Endothelial cell of umbilical vein (primary cell): ENCODE data around the gene MRLN. TPM values are rescaled to one million over a fixed set of nuclear protein-coding genes. Genes with fewer than 3 reads are reported as not detected.

ENCODE experiments used
- BruUV-seq: library from RNA; stranded (reverse); fragments of 400-500 nt; replicated peaks from 2 replicates; lab custom pipeline; 2021; lab: Mats Ljungman, UMichigan
- CTCF ChIA-PET: fragments of 300-600, 350-600 bp; sonication (Branson Sonifier 250); formaldehyde crosslinking; loops from one replicate; lab custom pipeline; 2021; ENCODE audit warnings: antibody characterized with exemption, inconsistent platforms; lab: Charles Lee
- POLR2A ChIA-PET: fragments of 300-600, 350-600 bp; sonication (Branson Sonifier 250); formaldehyde crosslinking; loops from one replicate; lab custom pipeline; 2021; ENCODE audit warnings: antibody characterized with exemption, inconsistent platforms; lab: Charles Lee
- DNase-seq: peaks from one replicate; pipeline ENCODE4 v3.0.0-alpha.2; 2011; ENCODE audit warnings: low read depth, low spot score
- FAIRE-seq: peaks from 2 replicates; lab custom pipeline; 2011; peaks lifted over from hg19 to GRCh38; lab: Jason Lieb, UNC
- H2AFZ ChIP-seq: 2 replicates; pipeline ENCODE4 v1.6.0; 2012; ENCODE audit warnings: low read depth, low read length, control low read depth, inconsistent platforms
- H3K27ac ChIP-seq: 2 replicates; pipeline ENCODE4 v1.5.1; 2011; ENCODE audit warnings: low read depth, mild to moderate bottlenecking, control low read depth, low read length, moderate library complexity; ENCODE audit not compliant: insufficient read depth
- H3K27me3 ChIP-seq, 2 experiments: 2 replicates each; pipeline versions ENCODE4 v1.6.0 to v1.6.1; 2011; ENCODE audit warnings: low read length in 2 of 2, mixed read lengths in 1 of 2; ENCODE audit not compliant: control insufficient read depth in 2 of 2, insufficient read depth in 2 of 2
- H3K36me3 ChIP-seq, 2 experiments: 2 replicates in 1 of 2; 3 replicates in 1 of 2; pipeline ENCODE4 v1.5.1; 2011; ENCODE audit warnings: low read length in 2 of 2, mild to moderate bottlenecking in 1 of 2, moderate library complexity in 1 of 2; ENCODE audit not compliant: control insufficient read depth in 2 of 2, insufficient read depth in 2 of 2; ENCODE audit errors: extremely low read depth in 1 of 2
- H3K4me1 ChIP-seq: 3 replicates; pipeline ENCODE4 v1.5.1; 2011; ENCODE audit warnings: mild to moderate bottlenecking, low read length; ENCODE audit not compliant: control insufficient read depth, insufficient read depth; ENCODE audit errors: extremely low read depth
- H3K4me2 ChIP-seq: 2 replicates; pipeline ENCODE4 v1.6.1; 2011; ENCODE audit warnings: low read length, control low read depth, mixed read lengths; ENCODE audit not compliant: insufficient read depth
- H3K4me3 ChIP-seq, 3 experiments: fragments of 200-600 bp in 1 of 3; sonication (generic), shearing (Covaris generic) in 1 of 3; replicated peaks in 1 of 3; 2 replicates each; pipeline ENCODE4 v1.5.1; 2011 to 2016; ENCODE audit warnings: control low read depth in 3 of 3, low read length in 3 of 3, mild to moderate bottlenecking in 2 of 3, inconsistent platforms in 1 of 3, low read depth in 1 of 3, moderate library complexity in 1 of 3; ENCODE audit not compliant: insufficient read depth in 1 of 3
- H3K79me2 ChIP-seq: 2 replicates; pipeline ENCODE4 v1.6.0; 2012; ENCODE audit warnings: low read length, inconsistent platforms; ENCODE audit not compliant: control insufficient read depth, insufficient read depth
- H3K9ac ChIP-seq: replicated peaks from 2 replicates; pipeline ENCODE3; 2011; ENCODE audit warnings: low read length, control low read depth; ENCODE audit not compliant: insufficient read depth; ENCODE audit errors: extremely low read depth
- H3K9me1 ChIP-seq: replicated peaks from 3 replicates; pipeline ENCODE4 v1.6.0; 2011; ENCODE audit warnings: mild to moderate bottlenecking, low read length; ENCODE audit not compliant: control insufficient read depth, insufficient read depth; ENCODE audit errors: extremely low read depth
- H3K9me3 ChIP-seq: replicated peaks from 2 replicates; pipeline ENCODE4 v1.5.1; 2012; ENCODE audit warnings: low read length, inconsistent platforms; ENCODE audit not compliant: control insufficient read depth, insufficient read depth
- H4K20me1 ChIP-seq: replicated peaks from 2 replicates; pipeline ENCODE3; 2011; ENCODE audit warnings: mild to moderate bottlenecking, low read length; ENCODE audit not compliant: control insufficient read depth, insufficient read depth; ENCODE audit errors: extremely low read depth
- CTCF ChIP-seq, 2 donors: IDR thresholded peaks; 1 replicate in 1 of 2; 2 replicates in 1 of 2; pipeline ENCODE4 v1.5.1; 2011; ENCODE audit warnings: low read length in 2 of 2, mild to moderate bottlenecking in 2 of 2, moderate library complexity in 2 of 2, control low read depth in 1 of 2, inconsistent platforms in 1 of 2, low read depth in 1 of 2; ENCODE audit not compliant: insufficient read depth in 1 of 2; ENCODE audit errors: extremely low read depth in 1 of 2
- EZH2 ChIP-seq: IDR thresholded peaks from 2 replicates; pipeline ENCODE4 v1.6.1; 2012; ENCODE audit warnings: borderline replicate concordance, low read depth, mild to moderate bottlenecking, moderate library complexity, low read length, inconsistent platforms; ENCODE audit not compliant: severe bottlenecking
- FOS ChIP-seq: IDR thresholded peaks from 2 replicates; pipeline ENCODE4 v1.6.1; 2011; ENCODE audit warnings: mild to moderate bottlenecking, low read length, moderate library complexity, borderline replicate concordance; ENCODE audit not compliant: insufficient read depth
- GATA2 ChIP-seq: IDR thresholded peaks from 2 replicates; pipeline ENCODE4 v1.7.0; 2011; ENCODE audit warnings: low read depth, mild to moderate bottlenecking, moderate library complexity, mixed read lengths, low read length; ENCODE audit not compliant: insufficient read length, insufficient read depth
- JUN ChIP-seq: IDR thresholded peaks from 2 replicates; pipeline ENCODE4 v1.6.1; 2011; ENCODE audit warnings: borderline replicate concordance, low read depth; ENCODE audit not compliant: insufficient read length, insufficient read depth
- MAX ChIP-seq: IDR thresholded peaks from 2 replicates; pipeline ENCODE4 v1.6.1; 2011; ENCODE audit not compliant: insufficient read depth, insufficient read length
- MYC ChIP-seq: IDR thresholded peaks from one replicate; pipeline ENCODE4 v1.6.1; 2011; ENCODE audit warnings: mild to moderate bottlenecking, low read depth, low read length
- POLR2A ChIP-seq: IDR thresholded peaks from 2 replicates; pipeline ENCODE4 v1.6.1; 2012; ENCODE audit warnings: low read depth, mild to moderate bottlenecking, control low read depth, low read length
- POLR2AphosphoS5 ChIP-seq: IDR thresholded peaks from 2 replicates; pipeline ENCODE4 v1.6.1; 2012; ENCODE audit warnings: low read depth, mild to moderate bottlenecking, control low read depth, low read length, moderate library complexity; ENCODE audit not compliant: insufficient read depth
- dilution Hi-C: fragments of 300-500 bp; cut with MboI; formaldehyde crosslinking; loops from one replicate; pipeline ENCODE4 v1.15.0; 2019; ENCODE audit warnings: low sequenced_read_pairs; ENCODE audit not compliant: extremely low pct_ligation_motif_present
- intact Hi-C: fragments of 100-400 bp; cut with micrococcal nuclease; formaldehyde crosslinking; loops from one replicate; pipeline ENCODE4 v1.10.0; 2022
- polyA plus RNA-seq, 4 experiments: library from polyadenylated mRNA; depleted of rRNA in 3 of 4; stranded (reverse) in 3 of 4; unstranded in 1 of 4; fragments of >200 nt; gene quantifications; 2 replicates each; pipeline versions ENCODE4 v1.2.1 to v1.2.3, GENCODE V29; 2011 to 2012; ENCODE audit warnings: missing spikeins in 1 of 4
- total RNA-seq: library from RNA; stranded (reverse); gene quantifications from 2 replicates; pipeline ENCODE4 v1.2.3, GENCODE V29; 2021

The MRLN gene
- total and polyA plus RNA-seq, 2 donors (not counting 3 experiments of a cell fraction or from before 2014, with no cell fraction given): not detected

GRCh38 chr10:59695637-59696036, 57.6 kb downstream of the MRLN start:
- Histone ChIP-seq H3K9ac (no peak overlapping the region), H3K36me3 (no peaks in the 10 kb centered on the region), H3K9me1 (no peaks in the 10 kb centered on the region), H3K79me2 (no peaks in the 10 kb centered on the region), H3K4me1 (no peaks in the 10 kb centered on the region), H3K4me3 (no peak overlapping the region), H3K9me3 (no peaks in the 10 kb centered on the region), H3K27ac (no peak overlapping the region), H2AFZ (no peak overlapping the region), H3K27me3 (no peaks in the 10 kb centered on the region), H4K20me1 (no peaks in the 10 kb centered on the region), H3K4me2 (no peak overlapping the region)
- ChIA-PET POLR2A (no interaction called here), CTCF (interaction anchor here (0.8 kb wide), 1 partner anchor 17 kb away, joined by 3 read pairs; no protein-coding TSS in a partner anchor)
- BruUV-seq: no TSS peak
- dilution Hi-C loops: no loop called here
- TF ChIP-seq CTCF (IDR thresholded peaks at IDR 0.05; ENCODE audit: extremely low read depth in 1 of 2, insufficient read depth in 1 of 2, low read depth in 1 of 2, low read length in 2 of 2) (no peak), EZH2 (no peak), MYC (no peak), FOS (no peak)
- intact Hi-C loops: no loop called here
- no peak for FAIRE-seq
- DNase-seq: peak; percentile 28

- ChIA-PET POLR2A (no interaction called here), CTCF (interaction anchor here (0.8 kb wide), 1 partner anchor 17 kb away, joined by 3 read pairs; no protein-coding TSS in a partner anchor)
- DNase-seq (no peak), FAIRE-seq (no peak)
- intact Hi-C loops: no loop called here
- no peaks in the 10 kb centered on the region for H4K20me1 ChIP-seq
- H3K4me1 ChIP-seq: no peaks in the 10 kb centered on the region
- no peaks in the 10 kb centered on the region for H3K9me3 ChIP-seq
- TF ChIP-seq FOS (no peak), MAX (no peak), JUN (no peak), POLR2AphosphoS5 (no peak), EZH2 (no peak), GATA2 (no peak), CTCF (IDR thresholded peaks at IDR 0.05; ENCODE audit: extremely low read depth in 1 of 2, insufficient read depth in 1 of 2, low read depth in 1 of 2, low read length in 2 of 2) (no peak), POLR2A (no peak), MYC (no peak)
- no TSS peak for BruUV-seq
- H3K79me2 ChIP-seq: no peaks in the 10 kb centered on the region
- dilution Hi-C loops: no loop called here
- H2AFZ ChIP-seq: no peak overlapping the region
- H3K27me3 ChIP-seq: no peaks in the 10 kb centered on the region
- no peak overlapping the region for H3K4me2 ChIP-seq
- no peak overlapping the region for H3K9ac ChIP-seq
- H3K27ac ChIP-seq: no peak overlapping the region
- H3K4me3 ChIP-seq: no peak overlapping the region
- no peaks in the 10 kb centered on the region for H3K36me3 ChIP-seq
- H3K9me1 ChIP-seq: no peaks in the 10 kb centered on the region
Measured at GRCh38 chr10:59694936-59695335, 58.3 kb downstream of the MRLN start.
